Fibroblast of skin of right biceps (primary cell): ENCODE data around the gene COL13A1.

Experiments
- DNase-seq: peaks from one replicate; pipeline ENCODE4 v3.0.0-alpha.2; 2013

The COL13A1 gene

GRCh38 chr10:69974551-69975155, 172.9 kb downstream of the COL13A1 start:
- peak; percentile 91 for DNase-seq

- no peak for DNase-seq
These were observed 175.3 kb downstream of the COL13A1 start for GRCh38 chr10:69976795-69977546.

DNA sequence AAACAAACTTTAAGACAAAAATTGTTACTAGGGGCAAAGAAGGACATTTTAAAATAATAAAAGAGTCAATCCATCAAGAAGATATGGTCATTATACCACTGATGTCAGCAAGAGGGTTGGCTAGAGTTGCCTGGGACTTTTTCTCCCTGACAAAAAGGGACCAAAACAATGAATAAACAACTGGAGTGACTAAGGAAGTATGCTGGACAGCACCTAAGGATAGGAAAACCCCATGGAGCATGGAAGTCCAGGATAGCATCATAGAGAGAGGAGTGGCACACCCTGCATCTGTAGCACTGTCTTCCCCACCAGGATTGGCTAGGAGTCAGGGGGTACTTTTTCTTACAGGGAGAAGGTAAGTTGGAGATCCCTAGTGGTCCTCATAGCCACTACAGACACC, 177.5 kb downstream of the COL13A1 start:
- no peak for DNase-seq

DNA sequence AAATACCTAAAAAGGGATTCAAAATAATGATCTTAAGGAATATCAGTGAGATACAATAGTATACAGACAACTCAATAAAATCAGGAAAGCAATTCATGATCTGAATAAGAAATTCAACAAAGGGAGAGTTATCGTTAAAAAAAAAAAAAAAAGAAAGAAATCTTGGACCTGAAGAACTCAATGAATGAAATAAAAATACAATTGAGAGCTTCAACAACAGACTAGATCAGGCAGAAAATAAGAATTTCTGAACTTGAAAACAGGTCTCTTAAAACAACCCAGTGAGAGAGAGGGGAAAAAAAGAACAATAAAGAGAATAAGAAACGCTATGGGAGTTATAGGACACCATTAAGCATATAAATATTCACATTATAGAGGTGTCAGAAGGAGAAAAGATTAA, 179.0 kb downstream of the COL13A1 start:
- no peak for DNase-seq

- DNase-seq, result no peak
These were observed 186.4 kb downstream of the COL13A1 start for GRCh38 chr10:69988094-69988493.

DNA sequence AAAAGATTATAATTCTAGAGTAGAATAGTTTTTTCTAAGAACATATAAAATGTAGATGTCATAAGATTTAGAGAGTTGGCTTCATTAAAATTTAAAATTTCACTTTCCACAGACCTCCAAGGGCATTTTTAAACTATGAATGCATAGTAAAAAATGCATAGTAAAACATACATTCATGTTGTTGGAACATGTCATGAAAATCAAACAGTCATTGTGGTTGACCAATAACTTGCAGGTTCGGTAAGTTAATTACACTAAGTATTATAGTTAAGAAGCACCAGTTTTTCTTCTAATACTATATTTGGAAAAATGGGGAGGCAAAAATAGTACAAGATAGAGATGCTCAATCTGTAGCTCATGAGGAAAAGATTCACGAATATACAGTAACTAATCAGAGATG, 189.4 kb downstream of the COL13A1 start:
- DNase-seq, result no peak

DNA sequence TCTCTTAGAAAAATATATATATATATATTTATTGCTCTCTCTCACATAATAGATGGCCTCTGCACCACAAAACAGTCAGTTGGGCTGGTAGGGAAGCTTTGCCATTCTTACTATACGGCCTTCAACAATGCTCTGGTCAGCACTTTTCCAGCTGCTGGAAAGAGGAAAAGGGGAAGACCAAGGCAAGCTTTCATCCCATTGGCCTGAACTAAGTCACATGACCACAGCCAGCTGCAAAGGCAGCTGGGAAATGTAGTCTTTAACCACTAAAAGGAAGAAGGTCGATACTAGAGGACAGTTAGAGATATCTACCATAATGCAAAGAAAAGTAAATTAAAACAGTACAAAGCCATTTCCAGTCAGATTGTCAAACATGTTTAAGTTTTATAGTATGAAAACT, 192.6 kb downstream of the COL13A1 start:
- peak; percentile 43 for DNase-seq

GRCh38 chr10:69996611-69997010, 194.9 kb downstream of the COL13A1 start:
- DNase-seq, result no peak

DNA sequence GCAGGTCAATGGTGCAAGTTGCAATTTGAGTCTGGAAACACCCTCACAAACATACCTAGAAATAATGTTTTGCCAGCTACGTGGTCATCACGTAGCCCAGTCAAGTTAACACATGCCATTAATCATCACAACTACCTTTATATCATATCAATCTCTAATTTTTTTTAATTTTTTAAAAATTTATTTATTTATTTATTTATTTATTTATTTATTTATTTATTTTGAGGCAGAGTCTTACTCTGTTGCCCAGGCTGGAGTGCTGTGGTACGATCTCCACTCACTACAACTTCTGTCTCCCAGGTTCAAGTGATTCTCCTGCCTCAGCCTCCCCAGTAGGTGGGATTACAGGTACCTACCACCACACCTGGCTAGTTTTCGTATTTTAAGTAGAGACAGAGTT, 198.6 kb downstream of the COL13A1 start:
- no peak for DNase-seq

DNA sequence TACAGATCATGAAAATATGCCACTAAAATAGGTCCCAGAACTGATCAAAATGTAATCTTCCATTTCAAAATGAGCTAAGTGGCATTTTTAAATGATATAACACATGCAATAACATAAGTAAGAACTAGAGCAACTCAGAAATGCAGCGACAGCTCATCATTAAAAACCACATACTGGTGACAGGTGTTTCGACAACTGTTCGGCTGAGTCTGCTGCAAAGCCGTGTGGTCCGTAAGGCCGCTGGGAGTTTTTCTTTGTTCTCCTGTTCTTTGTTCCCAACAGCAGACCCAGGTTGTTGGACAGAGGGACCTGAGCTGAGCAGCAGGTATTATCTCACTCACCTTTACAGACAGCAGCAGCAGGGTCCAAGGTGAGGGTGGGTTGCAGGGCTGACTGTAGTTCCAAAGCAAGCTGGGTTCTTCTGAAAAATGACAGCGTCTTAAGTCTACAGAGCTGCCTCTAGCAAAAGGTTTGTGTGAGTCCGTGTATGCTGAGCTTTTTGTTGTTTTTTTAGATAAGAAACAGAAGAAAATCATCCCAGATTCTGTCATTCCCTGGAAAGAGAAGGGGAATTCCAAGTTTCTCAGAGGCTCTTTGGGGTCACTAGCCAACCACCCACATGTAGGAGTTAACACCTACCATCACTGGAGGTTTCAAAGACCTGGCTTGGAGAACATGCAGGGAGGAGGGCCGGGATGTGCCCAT, 205.6 kb downstream of the COL13A1 start:
- no peak for DNase-seq
